GM19395 (cell line): Measurements from ENCODE around the gene ERICH6.
A peak's percentile ranks its signal among the peaks of the same experiment; 100 is the strongest.

Experiments used
- ATAC-seq: cut with Tn5 transposase; IDR thresholded peaks from one replicate; pipeline ENCODE4 v1.9.1; 2021; ENCODE audit warnings: mild to moderate bottlenecking, moderate library complexity; ENCODE audit not compliant: unreplicated experiment

ERICH6 gene

GRCh38 chr3:150703756-150704344, at the start of gene ERICH6:
ERICH6 (minus strand) TSS chr3:150703920; CDS start chr3:150703898, 22 bp downstream.
- ATAC-seq: peak; percentile 98

GRCh38 chr3:150751781-150752263, 48.1 kb upstream of the ERICH6 start:
- no peak for ATAC-seq

DNA sequence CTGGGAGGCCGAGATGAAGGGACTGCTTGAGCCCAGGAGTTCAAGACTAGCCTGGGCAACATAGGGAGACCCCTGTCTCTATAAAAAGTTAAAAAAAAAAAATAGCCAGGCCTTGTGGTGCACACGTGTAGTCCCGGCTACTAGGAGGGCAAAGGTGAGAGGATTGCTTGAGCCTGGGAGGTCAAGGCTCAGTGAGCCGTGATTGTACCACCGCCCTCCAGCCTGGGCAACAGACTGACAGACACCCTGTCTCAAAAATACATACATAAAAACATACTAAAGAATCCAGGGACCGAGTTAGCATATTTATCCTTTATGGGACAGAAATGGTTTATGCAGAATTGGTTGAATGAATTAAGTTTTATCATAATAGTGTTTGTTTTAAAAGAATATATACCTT, 45.5 kb upstream of the ERICH6 start:
- no peak for ATAC-seq

- no peak for ATAC-seq
These were observed 44.9 kb upstream of the ERICH6 start for GRCh38 chr3:150748684-150749047.

GRCh38 chr3:150747886-150748683, 44.4 kb upstream of the ERICH6 start:
- no peak for ATAC-seq

GRCh38 chr3:150746791-150747590, 43.3 kb upstream of the ERICH6 start:
- no peak for ATAC-seq

DNA sequence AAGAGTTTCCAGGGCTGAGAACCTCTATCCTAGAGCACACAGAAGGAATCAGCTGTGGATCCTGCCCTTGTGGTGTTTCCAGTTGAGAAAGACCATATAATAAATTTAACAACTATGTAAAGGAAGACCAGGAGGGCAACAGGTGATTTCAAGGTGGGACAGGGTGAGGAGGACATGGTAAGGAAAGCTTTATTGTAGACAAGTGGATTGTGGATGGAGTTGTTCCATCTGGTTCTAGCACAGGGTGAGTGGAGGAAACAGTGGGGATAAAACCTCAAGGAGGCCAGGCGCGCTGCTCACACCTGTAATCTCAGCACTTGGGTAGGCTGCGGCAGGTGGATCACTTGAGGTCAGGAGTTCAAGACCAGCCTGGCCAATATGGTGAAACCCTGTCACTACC, 42.1 kb upstream of the ERICH6 start:
- ATAC-seq: no peak

GRCh38 chr3:150744919-150745211, 41.1 kb upstream of the ERICH6 start:
- ATAC-seq: no peak

GRCh38 chr3:150744041-150744918, 40.6 kb upstream of the ERICH6 start:
- no peak for ATAC-seq

DNA sequence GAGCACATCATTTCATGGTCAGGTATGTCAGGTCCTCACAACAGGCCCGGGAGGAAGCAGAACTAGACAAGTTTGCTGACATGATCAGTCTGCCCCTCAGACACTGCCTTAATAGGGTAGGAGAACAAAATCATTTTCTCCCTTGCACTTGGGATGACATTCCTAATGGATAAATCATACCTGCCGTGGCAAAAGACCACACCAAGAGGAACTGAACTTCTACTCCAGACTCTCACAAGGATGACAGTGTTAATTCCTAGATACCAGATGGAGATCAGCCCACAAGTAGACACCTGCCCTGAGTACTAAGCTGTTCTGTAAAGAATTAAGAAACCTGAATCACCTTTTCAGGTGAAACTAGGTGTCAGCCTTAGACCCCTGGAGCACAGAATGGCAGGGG, 39.8 kb upstream of the ERICH6 start:
- ATAC-seq: no peak

DNA sequence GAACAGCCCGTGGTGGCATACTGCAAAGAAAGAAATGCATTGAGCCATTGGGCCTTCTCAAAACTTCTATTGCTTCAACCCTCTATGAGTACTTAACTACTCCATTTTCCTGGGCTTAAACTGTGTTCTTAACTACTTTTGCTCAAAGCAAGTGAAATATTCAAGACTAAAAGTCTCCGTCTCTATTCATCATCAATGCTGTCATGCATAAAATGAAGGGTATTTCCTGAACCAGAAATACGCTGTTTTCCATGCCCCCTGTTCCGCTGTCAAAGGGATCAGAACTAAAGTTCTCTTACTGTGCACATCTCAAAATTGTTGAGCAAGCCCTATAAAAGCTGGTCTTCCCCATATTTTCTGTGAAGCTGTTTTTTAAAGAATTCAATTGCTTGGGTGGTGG, 39.0 kb upstream of the ERICH6 start:
- ATAC-seq: no peak

GRCh38 chr3:150742141-150742523, 38.4 kb upstream of the ERICH6 start:
- ATAC-seq: no peak

DNA sequence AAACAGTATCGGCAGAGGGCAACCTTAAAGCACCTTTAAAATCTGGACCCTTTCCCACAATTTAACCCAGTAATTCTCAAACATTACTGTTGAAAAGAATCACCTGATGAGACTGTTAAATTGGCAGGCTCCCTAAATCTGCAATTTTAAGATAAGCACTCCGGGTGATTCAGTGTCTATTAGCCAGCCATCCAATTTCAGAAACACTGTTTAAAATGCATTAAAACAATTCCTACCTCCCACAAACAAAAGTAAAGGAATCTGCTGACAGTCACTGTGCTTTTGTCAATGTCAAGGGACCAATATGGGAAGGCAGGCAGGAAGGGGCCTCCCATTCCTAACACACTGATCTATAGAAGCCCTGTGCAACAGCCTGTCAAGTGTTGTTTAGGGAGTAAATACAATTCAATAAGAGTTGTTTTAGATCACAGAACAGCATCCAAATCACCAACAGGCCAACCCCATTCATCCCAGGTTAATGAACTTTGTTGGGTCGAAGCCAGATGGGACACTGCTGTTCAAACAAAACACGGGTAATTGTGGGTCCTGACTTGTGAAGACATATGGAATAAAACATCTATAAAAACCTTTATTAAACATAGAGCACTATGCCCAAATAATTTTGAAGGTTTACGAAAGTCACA, 37.9 kb upstream of the ERICH6 start:
- no peak for ATAC-seq

- no peak for ATAC-seq
These were observed 37.2 kb upstream of the ERICH6 start for GRCh38 chr3:150740733-150741496.

DNA sequence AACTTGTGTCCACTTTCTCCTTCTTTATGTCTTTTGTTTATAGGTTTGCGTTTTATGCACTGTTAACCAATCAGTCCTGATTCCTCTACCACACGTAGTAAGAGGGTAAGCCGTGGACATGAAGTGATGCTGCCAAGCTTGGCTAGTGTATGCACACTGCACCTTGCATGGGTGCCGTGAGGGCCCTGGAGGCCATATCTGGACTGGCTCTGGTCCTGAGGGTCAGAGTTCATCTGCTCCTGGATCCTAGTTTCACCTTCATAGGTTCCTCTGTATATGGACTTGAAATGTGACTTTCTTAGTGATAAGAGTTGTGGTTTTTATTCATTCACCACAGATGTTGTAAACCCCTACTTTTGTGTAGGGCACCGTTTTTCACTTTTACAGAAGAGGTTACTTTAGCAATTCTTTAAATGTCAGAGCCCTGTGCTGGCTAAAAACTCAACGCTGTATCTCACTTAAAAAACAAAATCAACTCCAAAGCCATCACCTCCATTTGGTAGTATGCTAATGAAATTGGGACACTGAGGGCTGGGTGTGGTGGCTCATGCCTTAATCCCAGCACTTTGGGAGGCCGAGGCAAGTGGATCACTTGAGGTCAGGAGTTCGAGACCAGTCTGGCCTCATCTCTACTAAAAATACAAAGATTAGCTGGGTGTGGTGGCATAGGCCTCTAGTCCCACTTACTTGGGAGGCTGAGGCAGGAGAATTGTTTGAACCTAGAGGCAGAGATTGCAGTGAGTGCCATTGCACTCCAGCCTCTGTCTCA, 36.3 kb upstream of the ERICH6 start:
- peak; percentile 44 for ATAC-seq

DNA sequence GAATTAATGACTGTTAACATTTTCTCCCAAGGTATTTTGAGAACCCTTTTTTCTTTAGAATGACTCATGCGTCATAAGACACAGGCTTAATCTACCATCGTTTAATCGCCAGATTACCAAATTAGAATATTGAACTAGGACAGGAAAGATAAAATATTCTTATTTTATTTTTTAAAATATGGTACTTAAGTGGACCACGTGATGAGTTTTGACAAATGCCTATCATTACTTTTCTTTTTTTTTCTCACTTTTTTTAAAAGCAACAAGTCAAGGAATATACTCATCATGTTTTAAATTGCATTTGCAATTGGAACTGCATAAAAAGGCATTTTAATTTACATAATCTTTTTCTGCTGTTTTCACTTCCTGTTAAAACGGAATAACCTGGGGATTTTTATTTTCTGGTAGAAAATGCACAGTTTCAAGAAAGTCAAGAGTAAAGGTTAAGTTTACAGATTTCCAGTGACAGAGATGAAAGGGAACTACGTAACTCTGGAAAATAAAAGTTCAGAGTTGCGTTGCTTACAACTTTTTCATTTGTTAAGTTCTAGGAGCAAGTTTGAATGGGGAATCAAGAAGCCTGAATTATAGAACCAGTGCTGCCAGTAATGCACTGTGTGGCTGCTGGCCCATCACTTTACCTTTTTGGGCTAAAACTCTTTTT, 35.6 kb upstream of the ERICH6 start:
- peak; percentile 48 for ATAC-seq

- ATAC-seq: no peak
These were observed 35.0 kb upstream of the ERICH6 start for GRCh38 chr3:150738688-150739087.

DNA sequence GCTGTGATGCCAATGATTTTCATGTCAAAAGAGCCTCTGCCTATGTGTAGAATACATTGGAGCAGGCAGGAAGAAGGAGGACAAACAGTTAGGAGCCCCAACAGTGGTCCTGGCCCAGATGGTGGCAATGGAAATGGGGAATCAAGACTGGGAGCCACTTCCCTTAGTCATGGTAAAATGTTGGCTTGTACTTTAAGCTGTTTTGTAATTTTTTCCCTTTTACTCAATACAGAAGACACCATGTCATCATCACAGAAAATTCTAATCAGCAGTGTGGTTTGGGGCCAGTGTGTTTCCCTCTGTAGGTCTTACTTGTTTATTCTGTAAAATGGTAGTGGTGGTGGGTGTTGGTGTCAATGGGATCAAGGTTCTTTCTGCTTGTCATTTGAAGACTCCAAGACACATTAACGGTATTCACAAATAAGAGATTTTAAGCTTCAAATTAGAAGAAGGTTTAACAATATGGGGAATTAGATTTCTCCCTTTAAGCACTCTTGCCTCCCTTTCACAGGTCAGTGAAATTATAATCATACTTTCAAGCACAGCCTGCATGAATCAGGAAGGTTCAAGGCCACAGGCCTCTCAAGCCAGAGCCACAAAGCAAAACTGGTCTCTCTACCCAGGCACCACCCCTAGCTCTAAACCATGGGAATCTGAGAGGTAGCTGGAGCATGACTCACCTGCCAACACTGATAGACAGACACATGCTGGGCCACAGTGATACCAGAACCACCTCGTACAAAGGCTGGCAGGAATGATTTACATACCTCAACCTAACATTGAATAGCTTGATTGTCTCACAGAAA, 34.4 kb upstream of the ERICH6 start:
- ATAC-seq: no peak
